ENCODE measurements around the gene DIAPH3.

Gene DIAPH3

GRCh38 chr13:59770451-59770850, 393.3 kb downstream of the DIAPH3 start:
- no peak for DNase-seq

- no peak for DNase-seq
These were observed 397.5 kb downstream of the DIAPH3 start for GRCh38 chr13:59766236-59766635.

- DNase-seq: no peak
These were observed 408.0 kb downstream of the DIAPH3 start for GRCh38 chr13:59755632-59756290.

- no peak for DNase-seq
These were observed 409.3 kb downstream of the DIAPH3 start for GRCh38 chr13:59754411-59754810.

- DNase-seq: no peak
These were observed 412.9 kb downstream of the DIAPH3 start for GRCh38 chr13:59750860-59751259.

GRCh38 chr13:59748046-59748445, 415.7 kb downstream of the DIAPH3 start:
- no peak for DNase-seq

- DNase-seq: no peak
These were observed 416.2 kb downstream of the DIAPH3 start for GRCh38 chr13:59747529-59747928.

- peak in 1 of 2 experiments; percentile 8 for DNase-seq
These were observed 417.3 kb downstream of the DIAPH3 start for GRCh38 chr13:59746291-59746962.

- DNase-seq: no peak
These were observed 418.3 kb downstream of the DIAPH3 start for GRCh38 chr13:59745392-59745788.

GRCh38 chr13:59744747-59745391, 418.9 kb downstream of the DIAPH3 start:
- DNase-seq: no peak

GRCh38 chr13:59743195-59743594, 420.5 kb downstream of the DIAPH3 start:
- no peak for DNase-seq

GRCh38 chr13:59742467-59742866, 421.3 kb downstream of the DIAPH3 start:
- DNase-seq: no peak

GRCh38 chr13:59738921-59739320, 424.8 kb downstream of the DIAPH3 start:
- DNase-seq: no peak

- DNase-seq: peak in 1 of 2 experiments; percentile 4
These were observed 429.3 kb downstream of the DIAPH3 start for GRCh38 chr13:59734393-59734792.

- DNase-seq: no peak
These were observed 430.0 kb downstream of the DIAPH3 start for GRCh38 chr13:59733744-59734143.

GRCh38 chr13:59730026-59730425, 433.7 kb downstream of the DIAPH3 start:
- DNase-seq: no peak

- DNase-seq: no peak
These were observed 434.7 kb downstream of the DIAPH3 start for GRCh38 chr13:59728896-59729545.

GRCh38 chr13:59721926-59722910, 441.5 kb downstream of the DIAPH3 start:
- DNase-seq: no peak

GRCh38 chr13:59715611-59716010, 448.1 kb downstream of the DIAPH3 start:
- no peak for DNase-seq

- DNase-seq: peak in 1 of 2 experiments; percentile 4
These were observed 452.6 kb downstream of the DIAPH3 start for GRCh38 chr13:59710996-59711701.

- no peak for DNase-seq
These were observed 453.3 kb downstream of the DIAPH3 start for GRCh38 chr13:59710416-59710815.

Measured in activated CD4-positive, alpha-beta T cell treated with anti-CD3 and anti-CD28 coated beads, Interleukin-2, amount 50 U/mL, for 48 hours (primary cell).